Aortic smooth muscle cell (primary cell): Measurements from ENCODE around the gene GTF2IRD1. TPM values are rescaled to one million over a fixed set of nuclear protein-coding genes. Genes with fewer than 3 reads are reported as not detected.

ENCODE experiments used
- total RNA-seq: library from RNA; depleted of rRNA; stranded (reverse); fragments of >200 nt; gene quantifications from 2 replicates; pipeline ENCODE4 v1.2.3, GENCODE V29; 2014

GTF2IRD1 gene
- total RNA-seq, result 3.8 and 4.4 TPM in 2 replicates

GRCh38 chr7:74453322-74454011, at the start of gene GTF2IRD1:
GTF2IRD1 (plus strand) TSS chr7:74453906; CDS start chr7:74508081, 54,175 bp downstream.

Other genes with a start within 250 kb of the GTF2IRD1 start
- gene LAT2, start 243.9 kb upstream of the GTF2IRD1 start, total RNA-seq, result 0.13 and 0.44 TPM in 2 replicates
- gene RFC2, start 199.5 kb upstream of the GTF2IRD1 start, total RNA-seq, result 18.9 and 28.7 TPM in 2 replicates
- 52.5 and 56.9 TPM in 2 replicates for gene CLIP2, start 164.5 kb upstream of the GTF2IRD1 start, total RNA-seq
- 69.6 and 93.4 TPM in 2 replicates for gene GTF2I, start 203.8 kb downstream of the GTF2IRD1 start, total RNA-seq